A549 (cell line): ENCODE measurements around the gene SIAH2. TPM values are rescaled to one million over a fixed set of nuclear protein-coding genes. Genes with fewer than 3 reads are reported as not detected.

Experiments
- ATAC-seq, 2 experiments: fragments of 200-7000 bp in 1 of 2; fragments of >200 bp in 1 of 2; cut with Nextera tagmentation in 1 of 2; cut with Tn5 transposase in 1 of 2; 3 replicates each; pipeline versions ENCODE4 v1.8.0 to v1.9.1; 2018 to 2020; ENCODE audit warnings: mild to moderate bottlenecking in 1 of 2, moderate library complexity in 1 of 2
- CTCF ChIA-PET: fragments of 300-600 bp; sonication (Branson Sonifier 250); formaldehyde crosslinking; extraction: SDS; loops from one replicate; lab custom pipeline; 2021; ENCODE audit warnings: antibody characterized with exemption, inconsistent platforms; lab: Yijun Ruan, JAX
- POLR2A ChIA-PET: fragments of 350-600 bp; formaldehyde crosslinking; extraction: SDS; loops from one replicate; lab custom pipeline; 2021; ENCODE audit warnings: antibody characterized with exemption, inconsistent platforms; lab: Yijun Ruan, JAX
- DNase-seq, 2 experiments: peaks; one replicate each; pipeline versions ENCODE4 v3.0.0 to v3.0.0-alpha.2; 2011 to 2016; ENCODE audit warnings: low read depth in 1 of 2, low spot score in 1 of 2
- FAIRE-seq: peaks from 2 replicates; lab custom pipeline; 2011; peaks lifted over from hg19 to GRCh38; lab: Jason Lieb, UNC
- H3K27ac ChIP-seq, 2 experiments: fragments of >200 bp; sonication (Bioruptor Twin); formaldehyde crosslinking; 3 replicates each; pipeline ENCODE4 v1.5.1; 2016 to 2017
- H3K4me1 ChIP-seq: fragments of >200 bp; sonication (Bioruptor Twin); formaldehyde crosslinking; 3 replicates; pipeline ENCODE4 v1.6.1; 2016
- H3K4me2 ChIP-seq: fragments of >200 bp; sonication (Bioruptor Twin); formaldehyde crosslinking; 3 replicates; pipeline ENCODE4 v1.6.1; 2016
- H3K4me3 ChIP-seq: fragments of >200 bp; sonication (Bioruptor Twin); formaldehyde crosslinking; 3 replicates; pipeline ENCODE4 v1.5.1; 2016
- H3K9me3 ChIP-seq: fragments of >200 bp; sonication (Bioruptor Twin); formaldehyde crosslinking; 3 replicates; pipeline ENCODE4 v1.6.1; 2016
- ATOH8 ChIP-seq: fragments of 250-450 bp; sonication (Bioruptor Pico); IDR thresholded peaks from 2 replicates; pipeline ENCODE4 v1.5.0; 2020; ENCODE audit warnings: low read depth, mild to moderate bottlenecking, moderate library complexity
- CBX8 ChIP-seq: fragments of 200-600 bp; sonication (generic); IDR thresholded peaks from 2 replicates; pipeline ENCODE4 v1.6.1; 2016
- CEBPB ChIP-seq, 2 experiments: fragments of >200 bp in 1 of 2; sonication (Bioruptor Twin) in 1 of 2; formaldehyde crosslinking in 1 of 2; IDR thresholded peaks; 2 replicates each; pipeline ENCODE4 v1.6.1; 2012 to 2016
- CHD4 ChIP-seq: fragments of 200-600 bp; sonication (generic); IDR thresholded peaks from 2 replicates; pipeline ENCODE4 v1.6.1; 2016; ENCODE audit warnings: antibody characterized with exemption, mild to moderate bottlenecking, borderline replicate concordance
- EHF ChIP-seq: fragments of 250-450 bp; sonication (Bioruptor Pico); IDR thresholded peaks from 2 replicates; pipeline ENCODE4 v1.5.0; 2020; ENCODE audit warnings: mild to moderate bottlenecking
- ELK1 ChIP-seq: fragments of 150-350 bp; IDR thresholded peaks from 2 replicates; pipeline ENCODE4 v1.6.1; 2014; ENCODE audit warnings: low read depth, mild to moderate bottlenecking, low read length
- EP300 ChIP-seq, 2 experiments: fragments of >200 bp; sonication (Bioruptor Twin); formaldehyde crosslinking; IDR thresholded peaks; 2 replicates in 1 of 2; 3 replicates in 1 of 2; pipeline ENCODE4 v1.6.1; 2016 to 2017
- FOSL2 ChIP-seq, 2 experiments: fragments of 450-650 bp in 1 of 2; fragments of >200 bp in 1 of 2; sonication (Bioruptor Twin) in 1 of 2; formaldehyde crosslinking; IDR thresholded peaks; 2 replicates each; pipeline versions ENCODE4 v1.5.0 to v1.6.1; 2016 to 2020; ENCODE audit warnings: mild to moderate bottlenecking in 1 of 2, moderate library complexity in 1 of 2
- HOXB13 ChIP-seq: fragments of 250-450 bp; sonication (Bioruptor Pico); IDR thresholded peaks from 2 replicates; pipeline ENCODE4 v1.5.0; 2020; ENCODE audit warnings: low read depth, mild to moderate bottlenecking, moderate library complexity
- MYC ChIP-seq: IDR thresholded peaks from 2 replicates; pipeline ENCODE4 v1.6.1; 2012; ENCODE audit warnings: mild to moderate bottlenecking, inconsistent platforms, low read length, improper control_type of control experiment, borderline replicate concordance
- NFE2L2 ChIP-seq: fragments of 150-350 bp; conservative IDR thresholded peaks from 2 replicates; pipeline ENCODE4 v1.6.1; 2014; ENCODE audit warnings: low read length
- NPAS2 ChIP-seq: fragments of 250-450 bp; sonication (Bioruptor Pico); IDR thresholded peaks from 2 replicates; pipeline ENCODE4 v1.8.0; 2022; ENCODE audit warnings: mild to moderate bottlenecking, moderate library complexity, borderline replicate concordance
- PBX3 ChIP-seq: IDR thresholded peaks from 2 replicates; pipeline ENCODE4 v1.6.1; 2012
- PHF8 ChIP-seq: fragments of 200-600 bp; sonication (generic); IDR thresholded peaks from 2 replicates; pipeline ENCODE4 v1.6.1; 2016; ENCODE audit warnings: low read depth, mild to moderate bottlenecking, antibody characterized with exemption, moderate library complexity, borderline replicate concordance
- REST ChIP-seq: fragments of 200-600 bp; sonication (generic); IDR thresholded peaks from 2 replicates; pipeline ENCODE4 v1.6.1; 2016; ENCODE audit warnings: antibody characterized with exemption, mild to moderate bottlenecking, moderate library complexity
- ZC3H11A ChIP-seq: fragments of 450-650 bp; IDR thresholded peaks from 2 replicates; pipeline ENCODE4 v1.6.1; 2014; ENCODE audit warnings: antibody characterized with exemption, mild to moderate bottlenecking
- ZNF302 ChIP-seq: fragments of 250-450 bp; sonication (Bioruptor Pico); IDR thresholded peaks from 2 replicates; pipeline ENCODE4 v1.9.0; 2021; ENCODE audit warnings: inconsistent platforms, mild to moderate bottlenecking, moderate library complexity
- WGBS: methylation state at CpG from one replicate; pipeline ENCODE4 v1.1.6; 2017; ENCODE audit errors: missing lambda C conversion rate; 5-methylcytosine and 5-hydroxymethylcytosine counted together
- polyA plus RNA-seq, 4 experiments: library from polyadenylated mRNA; depleted of rRNA in 3 of 4; stranded (reverse); fragments of >200 nt; fragmentation: RNase III in 1 of 4; extraction: RNeasy Plus Mini Kit Qiagen cat#74134 plus additional on column Dnase treatment in 1 of 4; gene quantifications; 2 replicates in 3 of 4; 3 replicates in 1 of 4; pipeline ENCODE4 v1.2.3, GENCODE V29; 2011 to 2017
- TF ChIP-seq, protein P1 (sequence below): IDR thresholded peaks from 2 replicates; pipeline ENCODE4 v1.6.1; 2012
- TF ChIP-seq, protein P2 (sequence below): fragments of 450-650 bp; IDR thresholded peaks from 2 replicates; pipeline ENCODE4 v1.6.1; 2014; ENCODE audit warnings: antibody characterized with exemption

Gene SIAH2
- polyA plus RNA-seq, 2 of the 4 experiments (the other 2 are of a cell fraction): 11.4 to 24.8 TPM

DNA sequence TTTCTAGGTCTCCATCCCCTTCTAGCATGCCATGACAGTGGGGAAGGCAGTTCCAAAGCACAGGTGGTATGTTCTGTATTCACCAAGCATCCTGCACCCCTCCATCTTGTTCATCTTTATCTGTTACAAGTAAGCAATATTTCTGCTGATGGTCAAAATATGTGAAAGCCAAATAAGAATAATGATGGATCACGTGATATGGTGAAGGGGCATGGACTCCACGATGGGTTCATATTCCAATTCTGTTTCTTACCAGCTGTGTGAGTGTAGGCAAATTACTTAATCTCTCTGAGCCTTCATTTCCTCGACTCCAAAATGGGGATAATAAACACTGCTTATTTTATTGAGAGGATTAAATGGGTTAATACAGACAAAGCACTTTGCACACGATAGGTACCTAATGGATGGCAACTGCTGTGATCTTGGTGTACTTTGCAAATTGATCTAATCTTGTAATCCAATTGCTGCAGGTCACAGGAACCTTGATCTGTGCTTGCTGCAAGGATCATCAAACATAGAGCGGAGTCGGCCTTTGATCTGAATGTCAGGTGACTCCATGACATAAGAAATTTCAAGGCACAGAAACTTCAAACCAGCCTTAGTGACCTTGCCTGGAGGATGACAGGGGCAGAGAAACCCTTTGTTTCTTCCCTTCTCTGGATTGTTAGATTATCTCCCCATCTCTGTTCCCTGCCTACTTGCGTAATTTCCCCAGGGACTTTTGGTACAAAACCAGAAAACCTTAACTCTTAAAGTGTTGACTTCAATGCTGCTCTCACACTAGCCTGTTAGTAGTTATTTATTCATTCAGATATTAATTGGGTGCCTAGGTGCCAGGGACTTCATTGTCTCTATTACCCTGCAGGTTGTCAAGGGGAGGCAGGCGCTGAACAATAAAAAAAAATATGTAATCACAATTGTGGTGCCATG, 25.8 kb downstream of the SIAH2 start:
- H3K9me3 ChIP-seq: no peaks in the 10 kb centered on the region
- H3K4me3 ChIP-seq: no peak overlapping the region
- peaks cover 17% of the 10 kb centered on the region; the same call in 2 of the 3 replicates for H3K4me1 ChIP-seq
- ChIA-PET CTCF (interaction anchor here (0.6 to 1.4 kb wide), 4 partner anchors 16 to 431 kb away, joined by 3 to 9 read pairs (median 4); no protein-coding TSS in a partner anchor), POLR2A (interaction anchor here (1.2 kb wide), 1 partner anchor 26 kb away, joined by 5 read pairs; the partner anchor contains the start of gene SIAH2)
- 88% methylated on average over 8 of the region's 8 CpGs for WGBS
- no peak overlapping the region for H3K4me2 ChIP-seq
- no peak for FAIRE-seq
- TF ChIP-seq MYC: no peak
- TF ChIP-seq CEBPB (IDR thresholded peaks at IDR 0.05): 0 out of 4 replicates have a peak, but pooled peaks of 1 of the 2 experiments have one; percentile 13
- DNase-seq: no peak
- no peak for ATAC-seq
- no peak overlapping the region for H3K27ac ChIP-seq

DNA sequence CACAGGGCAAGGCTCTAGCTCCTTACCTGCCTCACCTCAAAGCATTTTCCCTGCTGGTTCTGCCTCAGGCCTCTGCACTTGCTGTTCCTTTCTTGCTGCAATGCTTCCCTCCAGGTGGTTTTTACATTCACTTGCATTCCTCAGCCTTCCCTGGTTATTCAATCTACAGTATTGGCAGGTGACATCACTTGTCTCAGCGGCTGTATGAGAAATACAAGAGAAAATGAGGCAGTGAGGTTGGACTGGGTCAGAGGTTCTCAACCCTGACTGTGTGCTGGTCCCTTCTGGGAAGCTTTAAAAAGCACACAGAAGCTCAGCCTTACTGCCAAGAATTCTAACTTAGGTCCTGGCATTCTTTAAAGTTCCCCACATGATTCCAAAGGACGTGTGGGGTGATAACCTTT, 26.7 kb downstream of the SIAH2 start:
- POLR2A ChIA-PET: interaction anchor here (0.9 kb wide), 1 partner anchor 14 kb away, joined by 3 read pairs; no protein-coding TSS in a partner anchor
- no peak for FAIRE-seq
- TF ChIP-seq NPAS2 (no peak), NFE2L2 (no peak), FOSL2 (IDR thresholded peaks at IDR 0.05) (no peak), FOSL2 (CRISPR knock-in tag; IDR thresholded peaks at IDR 0.05) (no peak), CHD4 (no peak), REST (no peak), CBX8 (no peak), ELK1 (no peak), ZC3H11A (no peak), CEBPB (IDR thresholded peaks at IDR 0.05) (no peak), HOXB13 (no peak), ATOH8 (CRISPR knock-in tag) (no peak), ZNF302 (CRISPR knock-in tag) (no peak)
- TF ChIP-seq, protein P1, sequence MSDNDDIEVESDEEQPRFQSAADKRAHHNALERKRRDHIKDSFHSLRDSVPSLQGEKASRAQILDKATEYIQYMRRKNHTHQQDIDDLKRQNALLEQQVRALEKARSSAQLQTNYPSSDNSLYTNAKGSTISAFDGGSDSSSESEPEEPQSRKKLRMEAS: no peak
- H3K9me3 ChIP-seq: no peaks in the 10 kb centered on the region
- WGBS: 58% methylated on average over 2 of the region's 2 CpGs
- no peak overlapping the region for H3K27ac ChIP-seq
- no peak overlapping the region for H3K4me2 ChIP-seq
- no peak overlapping the region for H3K4me3 ChIP-seq
- H3K4me1 ChIP-seq: peaks cover 17% of the 10 kb centered on the region; the same call in 2 of the 3 replicates
- ATAC-seq: no peak
- CTCF ChIA-PET: interaction anchor here (1.0 to 1.4 kb wide), 3 partner anchors 15 to 432 kb away, joined by 3 to 4 read pairs (median 4); partner anchors contain the start of gene SIAH2
- no peak for DNase-seq

GRCh38 chr3:150734795-150735119, 28.2 kb downstream of the SIAH2 start:
- FAIRE-seq: no peak

More at GRCh38 chr3:150734795-150735119, 28.2 kb downstream of the SIAH2 start:
- 15% methylated on average over 1 of the region's 1 CpG for WGBS
- no peak overlapping the region for H3K4me3 ChIP-seq
- POLR2A ChIA-PET: interaction anchor here (1.1 kb wide), 1 partner anchor 28 kb away, joined by 3 read pairs; no protein-coding TSS in a partner anchor
- H3K4me2 ChIP-seq: no peak overlapping the region
- H3K4me1 ChIP-seq: peaks cover 17% of the 10 kb centered on the region; the same call in 2 of the 3 replicates
- no peaks in the 10 kb centered on the region for H3K9me3 ChIP-seq
- CTCF ChIA-PET: interaction anchor here (1.1 kb wide), 1 partner anchor 14 kb away, joined by 4 read pairs; no protein-coding TSS in a partner anchor
- no peak for DNase-seq
- no peak overlapping the region for H3K27ac ChIP-seq
- TF ChIP-seq EHF (CRISPR knock-in tag) (no peak), EP300 (IDR thresholded peaks at IDR 0.05) (no peak), CBX8 (no peak), PBX3 (no peak), PHF8 (no peak)
- TF ChIP-seq, protein P2, sequence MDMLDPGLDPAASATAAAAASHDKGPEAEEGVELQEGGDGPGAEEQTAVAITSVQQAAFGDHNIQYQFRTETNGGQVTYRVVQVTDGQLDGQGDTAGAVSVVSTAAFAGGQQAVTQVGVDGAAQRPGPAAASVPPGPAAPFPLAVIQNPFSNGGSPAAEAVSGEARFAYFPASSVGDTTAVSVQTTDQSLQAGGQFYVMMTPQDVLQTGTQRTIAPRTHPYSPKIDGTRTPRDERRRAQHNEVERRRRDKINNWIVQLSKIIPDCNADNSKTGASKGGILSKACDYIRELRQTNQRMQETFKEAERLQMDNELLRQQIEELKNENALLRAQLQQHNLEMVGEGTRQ: no peak
- TF ChIP-seq, all 56 proteins: peak for 0
- peak in 1 of 2 experiments; percentile 31; a peak in 2 of 6 replicates for ATAC-seq
